Hepatocyte (in vitro differentiated cells): ENCODE results near the gene CPT2.

Source experiments
- EZH2 ChIP-seq: fragments of 200-600 bp; sonication (generic); IDR thresholded peaks from 2 replicates; pipeline ENCODE4 v1.6.1; 2016; ENCODE audit warnings: antibody characterized with exemption, mild to moderate bottlenecking, borderline replicate concordance
- EZH2phosphoT487 ChIP-seq: fragments of 200-600 bp; sonication (generic); IDR thresholded peaks from one replicate; pipeline ENCODE4 v1.6.1; 2018; ENCODE audit warnings: antibody characterized with exemption, mild to moderate bottlenecking, low read depth, moderate library complexity; ENCODE audit not compliant: unreplicated experiment, severe bottlenecking
- TF ChIP-seq, protein P1 (sequence below): fragments of 200-600 bp; sonication (generic); IDR thresholded peaks from 2 replicates; pipeline ENCODE4 v1.5.1; 2016; ENCODE audit warnings: antibody characterized with exemption, mild to moderate bottlenecking; ENCODE audit not compliant: poor library complexity

DNA sequence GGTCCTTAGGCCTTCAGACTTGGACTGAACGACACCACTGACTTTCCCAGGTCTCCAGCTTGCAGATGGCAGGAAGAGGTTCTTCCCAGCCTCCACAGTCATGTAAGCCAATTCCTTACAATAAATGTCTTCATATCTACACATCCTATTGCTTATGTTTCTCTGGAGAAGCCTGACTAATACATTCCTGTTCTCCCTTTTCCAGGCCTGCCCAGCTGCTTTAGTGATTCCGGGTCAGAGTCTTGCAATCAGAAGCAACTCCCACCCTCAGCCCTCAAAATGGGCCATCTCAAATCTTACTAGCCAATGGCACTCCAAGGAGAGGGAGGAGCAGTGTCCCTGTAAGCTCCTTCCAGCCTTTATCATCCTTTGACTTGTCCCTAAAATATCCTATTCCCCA is 16.4 kb upstream of the CPT2 start:
- TF ChIP-seq EZH2 (no peak), EZH2phosphoT487 (no peak)
- TF ChIP-seq, protein P1, sequence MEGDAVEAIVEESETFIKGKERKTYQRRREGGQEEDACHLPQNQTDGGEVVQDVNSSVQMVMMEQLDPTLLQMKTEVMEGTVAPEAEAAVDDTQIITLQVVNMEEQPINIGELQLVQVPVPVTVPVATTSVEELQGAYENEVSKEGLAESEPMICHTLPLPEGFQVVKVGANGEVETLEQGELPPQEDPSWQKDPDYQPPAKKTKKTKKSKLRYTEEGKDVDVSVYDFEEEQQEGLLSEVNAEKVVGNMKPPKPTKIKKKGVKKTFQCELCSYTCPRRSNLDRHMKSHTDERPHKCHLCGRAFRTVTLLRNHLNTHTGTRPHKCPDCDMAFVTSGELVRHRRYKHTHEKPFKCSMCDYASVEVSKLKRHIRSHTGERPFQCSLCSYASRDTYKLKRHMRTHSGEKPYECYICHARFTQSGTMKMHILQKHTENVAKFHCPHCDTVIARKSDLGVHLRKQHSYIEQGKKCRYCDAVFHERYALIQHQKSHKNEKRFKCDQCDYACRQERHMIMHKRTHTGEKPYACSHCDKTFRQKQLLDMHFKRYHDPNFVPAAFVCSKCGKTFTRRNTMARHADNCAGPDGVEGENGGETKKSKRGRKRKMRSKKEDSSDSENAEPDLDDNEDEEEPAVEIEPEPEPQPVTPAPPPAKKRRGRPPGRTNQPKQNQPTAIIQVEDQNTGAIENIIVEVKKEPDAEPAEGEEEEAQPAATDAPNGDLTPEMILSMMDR: no peak
